Measurements from ENCODE around the gene TCERG1L.

Gene TCERG1L

GRCh38 chr10:131135716-131136115 lies 175.8 kb downstream of the TCERG1L start:
- no peak overlapping the region for H3K4me3 ChIP-seq (ENCODE audit: low read length)
- no peak overlapping the region for H3K27ac ChIP-seq (ENCODE audit: low read length)
- H3K27me3 ChIP-seq (ENCODE audit: control insufficient read depth, insufficient read depth, low read length) = no peaks in the 10 kb centered on the region
- H3K36me3 ChIP-seq (ENCODE audit: control insufficient read depth, insufficient read depth, low read length) = no peaks in the 10 kb centered on the region
- no peak for DNase-seq (ENCODE audit: low read depth, low spot score)
- H3K9me3 ChIP-seq (ENCODE audit: control insufficient read depth, insufficient read depth, low read length) = peaks cover 28% of the 10 kb centered on the region
- H3K4me1 ChIP-seq (ENCODE audit: control insufficient read depth, insufficient read depth, low read length) = no peaks in the 10 kb centered on the region
- no CpG with 5 or more reads among the region's 12 CpGs for WGBS (ENCODE audit: insufficient coverage, insufficient read length)

- Histone ChIP-seq H3K36me3 (ENCODE audit: control insufficient read depth, insufficient read depth, low read length) (no peaks in the 10 kb centered on the region), H3K4me1 (ENCODE audit: control insufficient read depth, insufficient read depth, low read length) (no peaks in the 10 kb centered on the region), H3K27me3 (ENCODE audit: control insufficient read depth, insufficient read depth, low read length) (no peaks in the 10 kb centered on the region), H3K4me3 (ENCODE audit: low read length) (no peak overlapping the region), H3K9me3 (ENCODE audit: control insufficient read depth, insufficient read depth, low read length) (peaks cover 34% of the 10 kb centered on the region), H3K27ac (ENCODE audit: low read length) (no peak overlapping the region)
- WGBS (ENCODE audit: insufficient coverage, insufficient read length) = no CpG with 5 or more reads among the region's 7 CpGs
- no peak for DNase-seq (ENCODE audit: low read depth, low spot score)
Observed at GRCh38 chr10:131134651-131135050, 176.9 kb downstream of the TCERG1L start.

GRCh38 chr10:131134001-131134576 lies 177.4 kb downstream of the TCERG1L start:
- DNase-seq (ENCODE audit: low read depth, low spot score) = no peak
- H3K9me3 ChIP-seq (ENCODE audit: control insufficient read depth, insufficient read depth, low read length) = peaks cover 33% of the 10 kb centered on the region
- no peaks in the 10 kb centered on the region for H3K27me3 ChIP-seq (ENCODE audit: control insufficient read depth, insufficient read depth, low read length)
- H3K4me1 ChIP-seq (ENCODE audit: control insufficient read depth, insufficient read depth, low read length) = no peaks in the 10 kb centered on the region
- no peaks in the 10 kb centered on the region for H3K36me3 ChIP-seq (ENCODE audit: control insufficient read depth, insufficient read depth, low read length)
- H3K27ac ChIP-seq (ENCODE audit: low read length) = no peak overlapping the region
- H3K4me3 ChIP-seq (ENCODE audit: low read length) = no peak overlapping the region
- no CpG with 5 or more reads among the region's 7 CpGs for WGBS (ENCODE audit: insufficient coverage, insufficient read length)

GRCh38 chr10:131132681-131133080 lies 178.8 kb downstream of the TCERG1L start:
- no peaks in the 10 kb centered on the region for H3K4me1 ChIP-seq (ENCODE audit: control insufficient read depth, insufficient read depth, low read length)
- no peak overlapping the region for H3K4me3 ChIP-seq (ENCODE audit: low read length)
- H3K27me3 ChIP-seq (ENCODE audit: control insufficient read depth, insufficient read depth, low read length) = no peaks in the 10 kb centered on the region
- WGBS (ENCODE audit: insufficient coverage, insufficient read length) = no CpG with 5 or more reads among the region's 8 CpGs
- H3K36me3 ChIP-seq (ENCODE audit: control insufficient read depth, insufficient read depth, low read length) = no peaks in the 10 kb centered on the region
- peaks cover 33% of the 10 kb centered on the region for H3K9me3 ChIP-seq (ENCODE audit: control insufficient read depth, insufficient read depth, low read length)
- no peak for DNase-seq (ENCODE audit: low read depth, low spot score)
- no peak overlapping the region for H3K27ac ChIP-seq (ENCODE audit: low read length)

- H3K36me3 ChIP-seq (ENCODE audit: control insufficient read depth, insufficient read depth, low read length) = no peaks in the 10 kb centered on the region
- peaks cover 35% of the 10 kb centered on the region for H3K9me3 ChIP-seq (ENCODE audit: control insufficient read depth, insufficient read depth, low read length)
- no peak overlapping the region for H3K27ac ChIP-seq (ENCODE audit: low read length)
- no peaks in the 10 kb centered on the region for H3K27me3 ChIP-seq (ENCODE audit: control insufficient read depth, insufficient read depth, low read length)
- no peak overlapping the region for H3K4me3 ChIP-seq (ENCODE audit: low read length)
- H3K4me1 ChIP-seq (ENCODE audit: control insufficient read depth, insufficient read depth, low read length) = no peaks in the 10 kb centered on the region
- no peak for DNase-seq (ENCODE audit: low read depth, low spot score)
- WGBS (ENCODE audit: insufficient coverage, insufficient read length) = no CpG with 5 or more reads among the region's 25 CpGs
Observed at GRCh38 chr10:131131726-131132591, 179.6 kb downstream of the TCERG1L start.

GRCh38 chr10:131130025-131130424 lies 181.5 kb downstream of the TCERG1L start:
- WGBS (ENCODE audit: insufficient coverage, insufficient read length) = no CpG with 5 or more reads among the region's 7 CpGs
- Histone ChIP-seq H3K27ac (ENCODE audit: low read length) (no peak overlapping the region), H3K9me3 (ENCODE audit: control insufficient read depth, insufficient read depth, low read length) (peaks cover 34% of the 10 kb centered on the region), H3K27me3 (ENCODE audit: control insufficient read depth, insufficient read depth, low read length) (no peaks in the 10 kb centered on the region), H3K4me1 (ENCODE audit: control insufficient read depth, insufficient read depth, low read length) (no peaks in the 10 kb centered on the region), H3K4me3 (ENCODE audit: low read length) (no peak overlapping the region), H3K36me3 (ENCODE audit: control insufficient read depth, insufficient read depth, low read length) (no peaks in the 10 kb centered on the region)
- no peak for DNase-seq (ENCODE audit: low read depth, low spot score)

- no CpG with 5 or more reads among the region's 6 CpGs for WGBS (ENCODE audit: insufficient coverage, insufficient read length)
- H3K27me3 ChIP-seq (ENCODE audit: control insufficient read depth, insufficient read depth, low read length) = no peaks in the 10 kb centered on the region
- DNase-seq (ENCODE audit: low read depth, low spot score) = no peak
- H3K4me1 ChIP-seq (ENCODE audit: control insufficient read depth, insufficient read depth, low read length) = no peaks in the 10 kb centered on the region
- H3K9me3 ChIP-seq (ENCODE audit: control insufficient read depth, insufficient read depth, low read length) = peaks cover 34% of the 10 kb centered on the region
- H3K36me3 ChIP-seq (ENCODE audit: control insufficient read depth, insufficient read depth, low read length) = no peaks in the 10 kb centered on the region
- no peak overlapping the region for H3K27ac ChIP-seq (ENCODE audit: low read length)
- H3K4me3 ChIP-seq (ENCODE audit: low read length) = no peak overlapping the region
Observed at GRCh38 chr10:131129544-131129943, 182.0 kb downstream of the TCERG1L start.

GRCh38 chr10:131128731-131129130 lies 182.8 kb downstream of the TCERG1L start:
- no peaks in the 10 kb centered on the region for H3K4me1 ChIP-seq (ENCODE audit: control insufficient read depth, insufficient read depth, low read length)
- peaks cover 40% of the 10 kb centered on the region for H3K9me3 ChIP-seq (ENCODE audit: control insufficient read depth, insufficient read depth, low read length)
- no peaks in the 10 kb centered on the region for H3K27me3 ChIP-seq (ENCODE audit: control insufficient read depth, insufficient read depth, low read length)
- no peak overlapping the region for H3K4me3 ChIP-seq (ENCODE audit: low read length)
- H3K27ac ChIP-seq (ENCODE audit: low read length) = no peak overlapping the region
- WGBS (ENCODE audit: insufficient coverage, insufficient read length) = no CpG with 5 or more reads among the region's 8 CpGs
- DNase-seq (ENCODE audit: low read depth, low spot score) = no peak
- no peaks in the 10 kb centered on the region for H3K36me3 ChIP-seq (ENCODE audit: control insufficient read depth, insufficient read depth, low read length)

- Histone ChIP-seq H3K27me3 (ENCODE audit: control insufficient read depth, insufficient read depth, low read length) (no peaks in the 10 kb centered on the region), H3K9me3 (ENCODE audit: control insufficient read depth, insufficient read depth, low read length) (peaks cover 35% of the 10 kb centered on the region), H3K27ac (ENCODE audit: low read length) (no peak overlapping the region), H3K4me3 (ENCODE audit: low read length) (no peak overlapping the region), H3K36me3 (ENCODE audit: control insufficient read depth, insufficient read depth, low read length) (no peaks in the 10 kb centered on the region), H3K4me1 (ENCODE audit: control insufficient read depth, insufficient read depth, low read length) (no peaks in the 10 kb centered on the region)
- DNase-seq (ENCODE audit: low read depth, low spot score) = no peak
- no CpG with 5 or more reads among the region's 8 CpGs for WGBS (ENCODE audit: insufficient coverage, insufficient read length)
Observed at GRCh38 chr10:131127610-131128009, 183.9 kb downstream of the TCERG1L start.

GRCh38 chr10:131127138-131127589 lies 184.4 kb downstream of the TCERG1L start:
- WGBS (ENCODE audit: insufficient coverage, insufficient read length) = no CpG with 5 or more reads among the region's 9 CpGs
- Histone ChIP-seq H3K4me3 (ENCODE audit: low read length) (no peak overlapping the region), H3K4me1 (ENCODE audit: control insufficient read depth, insufficient read depth, low read length) (no peaks in the 10 kb centered on the region), H3K36me3 (ENCODE audit: control insufficient read depth, insufficient read depth, low read length) (no peaks in the 10 kb centered on the region), H3K9me3 (ENCODE audit: control insufficient read depth, insufficient read depth, low read length) (peaks cover 35% of the 10 kb centered on the region), H3K27ac (ENCODE audit: low read length) (no peak overlapping the region), H3K27me3 (ENCODE audit: control insufficient read depth, insufficient read depth, low read length) (no peaks in the 10 kb centered on the region)
- DNase-seq (ENCODE audit: low read depth, low spot score) = no peak

Data from iPS DF 6.9 (cell line).